HepG2 (cell line): ENCODE measurements around the gene PTH2. TPM values are rescaled to one million over a fixed set of nuclear protein-coding genes. Genes with fewer than 3 reads are reported as not detected.

Experiments
- ATAC-seq: fragments of 200-7000 bp; cut with Tn5 transposase; 3 replicates; pipeline ENCODE4 v1.9.1; 2020; ENCODE audit warnings: mild to moderate bottlenecking, moderate library complexity
- BruUV-seq: library from RNA; stranded (reverse); fragments of 400-500 nt; replicated peaks from 2 replicates; lab custom pipeline; 2021; lab: Mats Ljungman, UMichigan
- CTCF ChIA-PET: fragments of 300-600 bp; formaldehyde crosslinking; extraction: SDS; loops from one replicate; lab custom pipeline; 2021; ENCODE audit warnings: low total read pairs, inconsistent platforms, low intra/inter-chr PET ratio; lab: Yijun Ruan, JAX
- POLR2A ChIA-PET: fragments of 350-600 bp; sonication (Branson Sonifier 250); formaldehyde crosslinking; loops from one replicate; lab custom pipeline; 2020; ENCODE audit warnings: antibody characterized with exemption, inconsistent platforms; lab: Yijun Ruan, JAX
- DNase-seq: peaks from one replicate; pipeline ENCODE4 v3.0.0-alpha.2; 2015; ENCODE audit warnings: low spot score
- FAIRE-seq: peaks from 3 replicates; lab custom pipeline; 2011; peaks lifted over from hg19 to GRCh38; lab: Jason Lieb, UNC
- H2AFZ ChIP-seq: one replicate; pipeline ENCODE4 v1.6.1; 2011; ENCODE audit warnings: low read length, inconsistent platforms
- H3K27ac ChIP-seq: fragments of 300-600 bp; 3 replicates; pipeline ENCODE4 v1.8.0; 2011; ENCODE audit warnings: mixed run types, mild to moderate bottlenecking, mixed read lengths, low read length, inconsistent platforms; ENCODE audit not compliant: insufficient read depth; ENCODE audit errors: extremely low read length
- H3K27me3 ChIP-seq, 2 experiments: fragments of 200-600 bp in 1 of 2; 2 replicates in 1 of 2; 3 replicates in 1 of 2; pipeline versions ENCODE4 v1.6.0 to v1.8.0; 2011; ENCODE audit warnings: low read length in 2 of 2, mild to moderate bottlenecking in 2 of 2, moderate library complexity in 2 of 2, inconsistent platforms in 1 of 2; ENCODE audit not compliant: insufficient read depth in 2 of 2, control insufficient read depth in 1 of 2
- H3K36me3 ChIP-seq, 2 experiments: fragments of 200-600 bp in 1 of 2; replicated peaks in 1 of 2; 2 replicates in 1 of 2; 3 replicates in 1 of 2; pipeline versions ENCODE4 v1.5.1 to v1.8.0; 2011; ENCODE audit warnings: low read length in 2 of 2, inconsistent platforms in 1 of 2; ENCODE audit not compliant: insufficient read depth in 2 of 2, control insufficient read depth in 1 of 2
- H3K4me1 ChIP-seq: 2 replicates; pipeline ENCODE4 v1.5.1; 2012; ENCODE audit warnings: low read length, inconsistent platforms; ENCODE audit not compliant: insufficient read depth
- H3K4me2 ChIP-seq: 2 replicates; pipeline ENCODE4 v1.6.0; 2011; ENCODE audit warnings: low read depth, low read length, inconsistent platforms
- H3K4me3 ChIP-seq, 3 experiments: fragments of 200-600 bp in 1 of 3; sonication (generic), shearing (Covaris generic) in 1 of 3; replicated peaks in 1 of 3; 2 replicates each; pipeline ENCODE4 v1.5.1; 2011 to 2016; ENCODE audit warnings: low read length in 3 of 3, inconsistent platforms in 2 of 3, low read depth in 2 of 3, mild to moderate bottlenecking in 2 of 3, control low read depth in 1 of 3, mixed read lengths in 1 of 3; ENCODE audit not compliant: insufficient read depth in 1 of 3
- H3K79me2 ChIP-seq: one replicate; pipeline ENCODE4 v1.6.1; 2011; ENCODE audit warnings: low read length, inconsistent platforms; ENCODE audit not compliant: insufficient read depth
- H3K9ac ChIP-seq: 2 replicates; pipeline ENCODE4 v1.6.0; 2011; ENCODE audit warnings: mild to moderate bottlenecking, low read depth, low read length, inconsistent platforms; ENCODE audit not compliant: insufficient read depth
- H3K9me3 ChIP-seq: 2 replicates; pipeline ENCODE4 v1.5.1; 2012; ENCODE audit warnings: mild to moderate bottlenecking, low read length
- H4K20me1 ChIP-seq: 2 replicates; pipeline ENCODE4 v1.6.0; 2011; ENCODE audit warnings: inconsistent platforms, mild to moderate bottlenecking, low read length, moderate library complexity; ENCODE audit not compliant: insufficient read depth
- AGO1 ChIP-seq: fragments of 200-400 bp; formaldehyde crosslinking; IDR thresholded peaks from 2 replicates; pipeline ENCODE4 v1.6.1; 2017; ENCODE audit warnings: mild to moderate bottlenecking, low read depth, low read length, moderate library complexity; ENCODE audit not compliant: poor library complexity, severe bottlenecking
- BRCA1 ChIP-seq: sonication (generic); formaldehyde crosslinking; IDR thresholded peaks from 2 replicates; pipeline ENCODE4 v1.4.0; 2020; ENCODE audit warnings: missing genetic modification reagents
- HIVEP1 ChIP-seq: sonication (generic); formaldehyde crosslinking; IDR thresholded peaks from 2 replicates; pipeline ENCODE4 v1.4.0; 2020; ENCODE audit warnings: mild to moderate bottlenecking, missing genetic modification reagents
- MBD4 ChIP-seq: IDR thresholded peaks from 2 replicates; pipeline ENCODE4 v1.6.1; 2012; ENCODE audit warnings: low read length, inconsistent platforms, borderline replicate concordance
- NRL ChIP-seq: sonication (generic); formaldehyde crosslinking; IDR thresholded peaks from 2 replicates; pipeline ENCODE4 v1.5.0; 2020; ENCODE audit warnings: missing genetic modification reagents, mild to moderate bottlenecking, moderate library complexity, borderline replicate concordance
- SALL1 ChIP-seq: sonication (generic); formaldehyde crosslinking; IDR thresholded peaks from 2 replicates; pipeline ENCODE4 v1.8.0; 2022; ENCODE audit warnings: mild to moderate bottlenecking, missing genetic modification reagents
- SIX4 ChIP-seq: sonication (generic); formaldehyde crosslinking; IDR thresholded peaks from 2 replicates; pipeline ENCODE4 v1.4.0; 2020; ENCODE audit warnings: missing genetic modification reagents
- SP140L ChIP-seq: sonication (generic); formaldehyde crosslinking; IDR thresholded peaks from 2 replicates; pipeline ENCODE4 v1.4.0; 2020; ENCODE audit warnings: missing genetic modification reagents, borderline replicate concordance
- ZNF205 ChIP-seq: IDR thresholded peaks from 2 replicates; pipeline ENCODE4 v1.6.1; 2018; ENCODE audit warnings: missing biosample characterization, missing genetic modification reagents
- ZNF629 ChIP-seq: sonication (generic); formaldehyde crosslinking; conservative IDR thresholded peaks from 2 replicates; pipeline ENCODE4 v1.5.0; 2020; ENCODE audit warnings: missing genetic modification reagents
- ZSCAN22 ChIP-seq: sonication (generic); formaldehyde crosslinking; IDR thresholded peaks from 2 replicates; pipeline ENCODE4 v1.4.0; 2020; ENCODE audit warnings: mild to moderate bottlenecking, missing genetic modification reagents
- WGBS: methylation state at CpG from one replicate; pipeline ENCODE4 v1.1.6; 2017; ENCODE audit warnings: low lambda C conversion rate; 5-methylcytosine and 5-hydroxymethylcytosine counted together
- in situ Hi-C: cut with HindIII; loops from 2 replicates; pipeline ENCODE4 v1.10.0; 2017; ENCODE audit warnings: low pct_unique_long_range_greater_than_20kb; ENCODE audit not compliant: extremely low pct_ligation_motif_present
- intact Hi-C: fragments of 100-400 bp; cut with micrococcal nuclease; formaldehyde crosslinking; loops from one replicate; pipeline ENCODE4 v1.10.0; 2022; ENCODE audit not compliant: unreplicated experiment
- polyA plus RNA-seq, 8 experiments: library from polyadenylated mRNA; depleted of rRNA in 3 of 8; stranded (reverse) in 7 of 8; unstranded in 1 of 8; fragments of >200 nt; fragmentation: Illumina TruSeq in 4 of 8; extraction: Trizol in 4 of 8; gene quantifications; 2 replicates each; pipeline versions ENCODE4 v1.2.1 to v1.2.3, GENCODE V29; 2011 to 2016; ENCODE audit warnings: low read depth in 4 of 8, missing spikeins in 1 of 8, mixed read lengths in 1 of 8; ENCODE audit not compliant: insufficient read depth in 1 of 8
- total RNA-seq, 5 experiments: library from RNA; depleted of rRNA; stranded (reverse); fragments of >200 nt; fragmentation: Illumina TruSeq; extraction: Trizol; gene quantifications; 2 replicates each; pipeline ENCODE4 v1.2.3, GENCODE V29; 2016; ENCODE audit warnings: low read depth in 1 of 5
- TF ChIP-seq, protein P1 (sequence below): sonication (generic); formaldehyde crosslinking; IDR thresholded peaks from 2 replicates; pipeline ENCODE4 v1.8.0; 2022; ENCODE audit warnings: mild to moderate bottlenecking, missing genetic modification reagents; ENCODE audit not compliant: insufficient replicate concordance
- TF ChIP-seq, protein P2 (sequence below): sonication (generic); formaldehyde crosslinking; IDR thresholded peaks from 2 replicates; pipeline ENCODE4 v1.5.0; 2020; ENCODE audit warnings: missing genetic modification reagents

Gene PTH2
- total and polyA plus RNA-seq, 2 of the 13 experiments (the other 11 are each of a cell fraction or from before 2014, with no cell fraction given): not detected

DNA sequence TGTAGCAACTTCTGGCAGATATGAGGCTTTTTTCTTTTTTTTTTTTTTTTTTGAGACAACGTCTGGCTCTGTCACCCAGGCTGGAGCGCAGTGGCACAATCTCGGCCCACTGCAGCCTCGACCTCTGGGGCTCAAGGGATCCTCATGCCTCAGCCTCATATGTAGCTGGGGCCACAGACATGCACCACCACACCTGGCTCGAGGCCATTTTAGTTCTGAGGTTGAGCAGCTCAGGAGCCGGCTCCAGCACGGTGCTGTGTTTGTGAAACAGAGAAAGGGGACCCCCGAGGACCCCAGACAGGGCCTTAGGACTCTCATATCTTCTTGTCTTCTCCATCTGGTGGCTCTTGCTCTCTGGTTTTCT lies 47.4 kb upstream of the PTH2 start:
- no peak for FAIRE-seq
- in situ Hi-C loops (no loop called here), intact Hi-C loops (no loop called here)
- 79% methylated on average over 8 of the region's 8 CpGs for WGBS
- BruUV-seq: no TSS peak
- Histone ChIP-seq H3K9me3 (no peaks in the 10 kb centered on the region), H4K20me1 (no peaks in the 10 kb centered on the region), H3K4me2 (no peak overlapping the region), H3K27ac (no peak overlapping the region), H3K79me2 (no peaks in the 10 kb centered on the region), H3K4me1 (peaks cover 18% of the 10 kb centered on the region), H3K36me3 (peaks cover 0 to 6% of the 10 kb centered on the region in 2 experiments; a peak in 2 of 5 replicates), H2AFZ (no peak overlapping the region), H3K4me3 (no peak overlapping the region), H3K9ac (no peak overlapping the region), H3K27me3 (no peaks in the 10 kb centered on the region; a peak in 1 of 5 replicates)
- no peak for ATAC-seq
- no peak for TF ChIP-seq NRL (CRISPR knock-in tag)
- TF ChIP-seq, protein P1, sequence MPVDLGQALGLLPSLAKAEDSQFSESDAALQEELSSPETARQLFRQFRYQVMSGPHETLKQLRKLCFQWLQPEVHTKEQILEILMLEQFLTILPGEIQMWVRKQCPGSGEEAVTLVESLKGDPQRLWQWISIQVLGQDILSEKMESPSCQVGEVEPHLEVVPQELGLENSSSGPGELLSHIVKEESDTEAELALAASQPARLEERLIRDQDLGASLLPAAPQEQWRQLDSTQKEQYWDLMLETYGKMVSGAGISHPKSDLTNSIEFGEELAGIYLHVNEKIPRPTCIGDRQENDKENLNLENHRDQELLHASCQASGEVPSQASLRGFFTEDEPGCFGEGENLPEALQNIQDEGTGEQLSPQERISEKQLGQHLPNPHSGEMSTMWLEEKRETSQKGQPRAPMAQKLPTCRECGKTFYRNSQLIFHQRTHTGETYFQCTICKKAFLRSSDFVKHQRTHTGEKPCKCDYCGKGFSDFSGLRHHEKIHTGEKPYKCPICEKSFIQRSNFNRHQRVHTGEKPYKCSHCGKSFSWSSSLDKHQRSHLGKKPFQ (CRISPR knock-in tag): no peak
- TF ChIP-seq BRCA1 (CRISPR knock-in tag): no peak
- no peak for TF ChIP-seq SP140L (CRISPR knock-in tag)
- TF ChIP-seq ZNF205 (CRISPR knock-in tag): no peak
- TF ChIP-seq AGO1: no peak
- no peak for TF ChIP-seq HIVEP1
- no peak for TF ChIP-seq SALL1
- TF ChIP-seq, protein P2, sequence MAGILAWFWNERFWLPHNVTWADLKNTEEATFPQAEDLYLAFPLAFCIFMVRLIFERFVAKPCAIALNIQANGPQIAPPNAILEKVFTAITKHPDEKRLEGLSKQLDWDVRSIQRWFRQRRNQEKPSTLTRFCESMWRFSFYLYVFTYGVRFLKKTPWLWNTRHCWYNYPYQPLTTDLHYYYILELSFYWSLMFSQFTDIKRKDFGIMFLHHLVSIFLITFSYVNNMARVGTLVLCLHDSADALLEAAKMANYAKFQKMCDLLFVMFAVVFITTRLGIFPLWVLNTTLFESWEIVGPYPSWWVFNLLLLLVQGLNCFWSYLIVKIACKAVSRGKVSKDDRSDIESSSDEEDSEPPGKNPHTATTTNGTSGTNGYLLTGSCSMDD (CRISPR knock-in tag): no peak
- TF ChIP-seq MBD4: no peak
- no peak for TF ChIP-seq ZNF629 (CRISPR knock-in tag)
- no peak for TF ChIP-seq SIX4 (CRISPR knock-in tag)
- no peak for TF ChIP-seq ZSCAN22 (CRISPR knock-in tag)
- POLR2A ChIA-PET: interaction anchor here (1.1 kb wide), 1 partner anchor 19 kb away, joined by 3 read pairs; the partner anchor contains the start of gene PIH1D1
- CTCF ChIA-PET: no interaction called here
- DNase-seq: no peak
